IMR-90 (cell line): ENCODE data around the gene MYOF. TPM values are rescaled to one million over a fixed set of nuclear protein-coding genes. Genes with fewer than 3 reads are reported as not detected.
A peak's percentile ranks its signal among the peaks of the same experiment; 100 is the strongest.

ENCODE experiments used
- ATAC-seq: fragments of 200-7000 bp; cut with Tn5 transposase; 2 replicates; pipeline ENCODE4 v1.9.1; 2020; ENCODE audit warnings: low read depth, mild to moderate bottlenecking, moderate library complexity
- BruUV-seq: library from RNA; stranded (reverse); fragments of 400-500 nt; replicated peaks from 2 replicates; lab custom pipeline; 2021; lab: Mats Ljungman, UMichigan
- CTCF ChIA-PET: fragments of 300-600 bp; formaldehyde crosslinking; extraction: SDS; loops from one replicate; lab custom pipeline; 2021; ENCODE audit warnings: antibody characterized with exemption; lab: Yijun Ruan, JAX
- POLR2A ChIA-PET: fragments of 300-600 bp; sonication (Branson Sonifier 250); formaldehyde crosslinking; loops from one replicate; lab custom pipeline; 2022; ENCODE audit warnings: antibody characterized with exemption; ENCODE audit not compliant: unreplicated experiment; lab: Charles Lee
- DNase-seq: peaks from one replicate; pipeline ENCODE4 v3.0.0; 2013
- H2AFZ ChIP-seq: replicated peaks from 2 replicates; pipeline ENCODE3; 2013; ENCODE audit warnings: low read length, mild to moderate bottlenecking; ENCODE audit not compliant: poor library complexity
- H2AK5ac ChIP-seq: 2 replicates; pipeline ENCODE4 v1.6.1; 2013; ENCODE audit warnings: low read depth, low read length, inconsistent platforms
- H2AK9ac ChIP-seq: replicated peaks from 2 replicates; pipeline ENCODE3; 2013; ENCODE audit warnings: mild to moderate bottlenecking, low read depth, low read length, moderate library complexity; ENCODE audit not compliant: poor library complexity
- H2BK120ac ChIP-seq: 2 replicates; pipeline ENCODE4 v1.6.1; 2013; ENCODE audit warnings: low read depth, low read length, inconsistent platforms
- H2BK15ac ChIP-seq: 3 replicates; pipeline ENCODE4 v1.6.1; 2013; ENCODE audit warnings: low read depth, low read length, inconsistent platforms
- H2BK20ac ChIP-seq: 2 replicates; pipeline ENCODE4 v1.6.1; 2013; ENCODE audit warnings: low read depth, mild to moderate bottlenecking, inconsistent platforms, low read length, moderate library complexity
- H2BK5ac ChIP-seq: 2 replicates; pipeline ENCODE4 v1.6.1; 2013; ENCODE audit warnings: mild to moderate bottlenecking, low read depth, low read length, inconsistent platforms; ENCODE audit not compliant: poor library complexity, severe bottlenecking
- H3K14ac ChIP-seq: replicated peaks from 2 replicates; pipeline ENCODE4 v1.6.1; 2013; ENCODE audit warnings: low read depth, low read length, inconsistent platforms
- H3K18ac ChIP-seq: 2 replicates; pipeline ENCODE4 v1.6.1; 2013; ENCODE audit warnings: low read depth, low read length, control low read depth
- H3K23ac ChIP-seq: 2 replicates; pipeline ENCODE4 v1.6.1; 2013; ENCODE audit warnings: low read depth, low read length, inconsistent platforms
- H3K27ac ChIP-seq: 2 replicates; pipeline ENCODE4 v1.5.1; 2013; ENCODE audit warnings: mild to moderate bottlenecking, control low read depth, low read length; ENCODE audit not compliant: insufficient read depth
- H3K27me3 ChIP-seq: 2 replicates; pipeline ENCODE4 v1.6.1; 2013; ENCODE audit warnings: low read length; ENCODE audit not compliant: control insufficient read depth, insufficient read depth
- H3K36me3 ChIP-seq: 2 replicates; pipeline ENCODE4 v1.6.1; 2013; ENCODE audit warnings: low read length, mixed read lengths; ENCODE audit not compliant: control insufficient read depth, insufficient read depth
- H3K4ac ChIP-seq: 2 replicates; pipeline ENCODE4 v1.6.1; 2013; ENCODE audit warnings: low read depth, low read length, inconsistent platforms
- H3K4me1 ChIP-seq: 2 replicates; pipeline ENCODE4 v1.6.1; 2013; ENCODE audit warnings: low read length, mixed read lengths; ENCODE audit not compliant: control insufficient read depth, insufficient read depth
- H3K4me2 ChIP-seq: 2 replicates; pipeline ENCODE4 v1.6.1; 2013; ENCODE audit warnings: low read depth, mild to moderate bottlenecking, control low read depth, low read length, moderate library complexity
- H3K4me3 ChIP-seq: 2 replicates; pipeline ENCODE4 v1.5.1; 2013; ENCODE audit warnings: low read depth, mild to moderate bottlenecking, control low read depth, low read length, moderate library complexity; ENCODE audit not compliant: insufficient read depth
- H3K56ac ChIP-seq: 2 replicates; pipeline ENCODE4 v1.6.1; 2013; ENCODE audit warnings: low read length, inconsistent platforms; ENCODE audit not compliant: insufficient read depth; ENCODE audit errors: extremely low read depth
- H3K79me1 ChIP-seq, 2 experiments: 2 replicates each; pipeline ENCODE4 v1.6.1; 2013; ENCODE audit warnings: low read length in 2 of 2, inconsistent platforms in 1 of 2, low read depth in 1 of 2
- H3K9ac ChIP-seq: 2 replicates; pipeline ENCODE4 v1.6.1; 2013; ENCODE audit warnings: low read depth, low read length, control low read depth
- H3K9me1 ChIP-seq: 2 replicates; pipeline ENCODE4 v1.6.1; 2013; ENCODE audit warnings: low read length, inconsistent platforms; ENCODE audit not compliant: insufficient read depth
- H3K9me3 ChIP-seq: 2 replicates; pipeline ENCODE4 v1.6.1; 2013; ENCODE audit warnings: low read length; ENCODE audit not compliant: control insufficient read depth, insufficient read depth
- H4K20me1 ChIP-seq: 2 replicates; pipeline ENCODE4 v1.6.1; 2013; ENCODE audit warnings: low read length, inconsistent platforms; ENCODE audit not compliant: insufficient read depth
- H4K5ac ChIP-seq: 2 replicates; pipeline ENCODE4 v1.6.1; 2013; ENCODE audit warnings: mild to moderate bottlenecking, low read depth, low read length, control low read depth
- H4K8ac ChIP-seq, 2 experiments: 2 replicates each; pipeline ENCODE4 v1.6.1; 2013; ENCODE audit warnings: low read depth in 2 of 2, low read length in 2 of 2, control low read depth in 1 of 2, inconsistent platforms in 1 of 2
- H4K91ac ChIP-seq: 2 replicates; pipeline ENCODE4 v1.6.1; 2013; ENCODE audit warnings: low read depth, low read length, inconsistent platforms; ENCODE audit not compliant: insufficient read depth
- BHLHE40 ChIP-seq: fragments of 150-350 bp; IDR thresholded peaks from 2 replicates; pipeline ENCODE4 v1.6.1; 2016; ENCODE audit warnings: mild to moderate bottlenecking, low read depth, low read length
- CEBPB ChIP-seq: IDR thresholded peaks from 2 replicates; pipeline ENCODE4 v1.6.1; 2012; ENCODE audit warnings: low read depth, low read length, improper control_type of control experiment
- CHD1 ChIP-seq: IDR thresholded peaks from 2 replicates; pipeline ENCODE4 v1.6.1; 2012; ENCODE audit warnings: low read depth, low read length, improper control_type of control experiment
- CTCF ChIP-seq: conservative IDR thresholded peaks from 2 replicates; pipeline ENCODE4 v1.5.1; 2012; ENCODE audit warnings: mild to moderate bottlenecking, low read depth, low read length, improper control_type of control experiment
- ELK1 ChIP-seq: fragments of 150-350 bp; IDR thresholded peaks from 2 replicates; pipeline ENCODE4 v1.6.1; 2016; ENCODE audit warnings: low read depth, mild to moderate bottlenecking, low read length, moderate library complexity, borderline replicate concordance
- FOS ChIP-seq: fragments of 150-350 bp; IDR thresholded peaks from 2 replicates; pipeline ENCODE4 v1.6.1; 2016; ENCODE audit warnings: low read depth, low read length
- MXI1 ChIP-seq: IDR thresholded peaks from 2 replicates; pipeline ENCODE4 v1.6.1; 2012; ENCODE audit warnings: low read depth, mild to moderate bottlenecking, low read length, moderate library complexity, borderline replicate concordance
- NFE2L2 ChIP-seq: fragments of 150-350 bp; IDR thresholded peaks from 2 replicates; pipeline ENCODE4 v1.6.1; 2016; ENCODE audit warnings: low read depth, mild to moderate bottlenecking, low read length
- POLR2A ChIP-seq: IDR thresholded peaks from 2 replicates; pipeline ENCODE4 v1.6.1; 2012; ENCODE audit warnings: mild to moderate bottlenecking, low read depth, low read length
- RAD21 ChIP-seq: IDR thresholded peaks from 2 replicates; pipeline ENCODE4 v1.6.1; 2012; ENCODE audit warnings: low read length, improper control_type of control experiment
- SMC3 ChIP-seq: fragments of 150-350 bp; IDR thresholded peaks from 2 replicates; pipeline ENCODE4 v1.6.1; 2016; ENCODE audit warnings: low read depth, mild to moderate bottlenecking, antibody characterized with exemption, low read length, moderate library complexity
- USF2 ChIP-seq: fragments of 150-350 bp; IDR thresholded peaks from 2 replicates; pipeline ENCODE4 v1.6.1; 2017; ENCODE audit warnings: mild to moderate bottlenecking, antibody characterized with exemption, low read length, low read depth
- WGBS, 2 experiments: methylation state at CpG; one replicate each; pipeline versions ENCODE4 v1.1.5 to v1.1.7; 2013; ENCODE audit warnings: missing lambda C conversion rate in 2 of 2; ENCODE audit not compliant: insufficient read length in 1 of 2; ENCODE audit errors: extremely low coverage in 2 of 2; 5-methylcytosine and 5-hydroxymethylcytosine counted together
- dilution Hi-C: fragments of 300-500 bp; cut with HindIII; formaldehyde crosslinking; loops from one replicate; pipeline ENCODE4 v1.14.3; 2018; ENCODE audit warnings: low sequenced_read_pairs; ENCODE audit not compliant: unreplicated experiment
- in situ Hi-C: fragments of 300-500 bp; cut with MboI; formaldehyde crosslinking; loops from 3 replicates; pipeline ENCODE4 v1.14.3; 2019; ENCODE audit warnings: low sequenced_read_pairs, inconsistent platforms, mixed read lengths
- intact Hi-C: fragments of 100-400 bp; cut with micrococcal nuclease; formaldehyde crosslinking; loops from 2 replicates; pipeline ENCODE4 v1.10.0; 2022
- polyA plus RNA-seq, 3 experiments: library from polyadenylated mRNA; depleted of rRNA; stranded (reverse); fragments of >200 nt; gene quantifications; 2 replicates each; pipeline ENCODE4 v1.2.3, GENCODE V29; 2012; ENCODE audit warnings: low replicate concordance in 1 of 3
- total RNA-seq: library from RNA; depleted of rRNA; stranded (reverse); fragments of >200 nt; gene quantifications from 2 replicates; pipeline ENCODE4 v1.2.3, GENCODE V29; 2012

Gene MYOF
- total and polyA plus RNA-seq, 2 of the 4 experiments (the other 2 are of a cell fraction) = 221 to 281 TPM

- H3K27me3 ChIP-seq = no peaks in the 10 kb centered on the region
- peak overlapping the region; percentile 61 for H3K56ac ChIP-seq
- ChIA-PET CTCF (interaction anchor here (0.6 to 2.3 kb wide), 19 partner anchors 7 to 764 kb away, joined by 3 to 39 read pairs (median 3); partner anchors contain the start of gene MYOF), POLR2A (interaction anchor here (0.5 to 1.4 kb wide), 5 partner anchors 13 to 106 kb away, joined by 3 to 8 read pairs (median 5); partner anchors contain the start of gene MYOF)
- peak overlapping the region; percentile 86 for H3K4ac ChIP-seq
- H3K36me3 ChIP-seq = peaks cover 44% of the 10 kb centered on the region
- peak overlapping the region; percentile 88 for H2AK5ac ChIP-seq
- no peak overlapping the region for H2AFZ ChIP-seq
- H3K9me1 ChIP-seq = peaks cover 12% of the 10 kb centered on the region
- H3K4me2 ChIP-seq = peak overlapping the region; percentile 32
- H4K8ac ChIP-seq = peak overlapping the region; percentile 59 to 71
- H3K79me1 ChIP-seq = peaks cover 55 to 61% of the 10 kb centered on the region in 2 experiments
- H3K9ac ChIP-seq = peak overlapping the region; percentile 73
- H2BK20ac ChIP-seq = peak overlapping the region; percentile 81
- peak; percentile 90 for DNase-seq
- H3K23ac ChIP-seq = peak overlapping the region; percentile 69
- H3K14ac ChIP-seq = peak overlapping the region; percentile 88
- H2BK15ac ChIP-seq = peak overlapping the region; percentile 47; the same call in 2 of the 3 replicates
- peak overlapping the region; percentile 54 for H4K5ac ChIP-seq
- no peaks in the 10 kb centered on the region for H4K20me1 ChIP-seq
- intact Hi-C loops (loop anchor here (1.0 to 10.0 kb wide), 4 partner anchors 60 to 308 kb away; partner anchors contain the start of gene MYOF), in situ Hi-C loops (loop anchor here (5.0 kb wide), 1 partner anchor 106 kb away; the partner anchor contains the start of gene MYOF), dilution Hi-C loops (no loop called here)
- H3K18ac ChIP-seq = peak overlapping the region; percentile 68
- peak overlapping the region; percentile 74 for H4K91ac ChIP-seq
- H2BK120ac ChIP-seq = peak overlapping the region; percentile 77
- ATAC-seq = peak; percentile 77
- peak overlapping the region; percentile 75 for H2AK9ac ChIP-seq
- peaks cover 14% of the 10 kb centered on the region for H3K4me1 ChIP-seq
- WGBS, 2 experiments = 0% methylated on average over 1 of the region's 10 CpGs; no CpG with 5 or more reads in 1 of the 2 experiments
- no peak overlapping the region for H3K4me3 ChIP-seq
- H2BK5ac ChIP-seq = peak overlapping the region; percentile 87
- no peaks in the 10 kb centered on the region for H3K9me3 ChIP-seq
- peak overlapping the region; percentile 86 for H3K27ac ChIP-seq
- no TSS peak for BruUV-seq
- TF ChIP-seq POLR2A (peak; percentile 66; the same call in 1 of the 2 replicates), CEBPB (no peak), USF2 (no peak), RAD21 (peak; percentile 97), NFE2L2 (no peak), SMC3 (peak; percentile 95), ELK1 (no peak), FOS (no peak), MXI1 (no peak), CTCF (peak; percentile 94), BHLHE40 (no peak), CHD1 (peak; percentile 81; the same call in 1 of the 2 replicates)
These were observed 105.5 kb downstream of the MYOF start for GRCh38 chr10:93376372-93377293.
